Measurements from ENCODE around the gene ITGB1BP1.

ITGB1BP1 gene

GRCh38 chr2:9375857-9376428, 47.4 kb downstream of the ITGB1BP1 start:
- DNase-seq = no peak

DNA sequence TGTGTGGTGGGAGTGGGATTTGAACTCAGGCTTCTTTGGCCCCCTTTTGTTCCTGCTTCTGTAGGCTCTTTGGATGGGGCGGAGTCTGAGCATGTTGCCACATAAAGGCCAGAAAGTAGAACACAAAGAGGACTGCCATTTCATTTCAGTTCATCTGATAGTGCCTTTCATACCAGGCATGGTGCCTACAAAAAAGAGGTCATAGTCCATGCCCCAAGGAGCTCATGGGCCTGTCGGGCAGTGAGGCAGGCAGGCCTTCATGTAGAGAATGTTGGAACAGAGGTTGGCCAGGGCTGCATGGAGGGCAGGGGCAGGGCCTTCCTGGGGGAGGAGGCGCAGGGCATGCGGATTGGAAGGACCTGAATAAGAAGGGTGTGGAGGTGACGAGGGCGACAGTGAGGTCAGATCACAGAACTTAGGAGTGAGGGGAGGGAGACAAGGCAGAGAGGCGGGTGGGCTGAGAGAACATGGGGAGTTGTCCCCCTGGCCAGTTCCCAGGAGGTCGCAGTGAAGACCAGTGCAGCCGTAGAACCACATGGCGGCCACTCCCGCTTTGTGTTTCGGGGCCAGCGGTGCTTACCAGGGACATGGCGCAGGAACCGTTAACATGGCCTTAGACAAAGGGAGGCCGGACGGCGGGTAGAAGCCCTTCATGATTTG, 49.1 kb downstream of the ITGB1BP1 start:
- DNase-seq = no peak

- DNase-seq = no peak
Observed at GRCh38 chr2:9373476-9373875, 49.9 kb downstream of the ITGB1BP1 start.

- DNase-seq = no peak
Observed at GRCh38 chr2:9373047-9373446, 50.3 kb downstream of the ITGB1BP1 start.

DNA sequence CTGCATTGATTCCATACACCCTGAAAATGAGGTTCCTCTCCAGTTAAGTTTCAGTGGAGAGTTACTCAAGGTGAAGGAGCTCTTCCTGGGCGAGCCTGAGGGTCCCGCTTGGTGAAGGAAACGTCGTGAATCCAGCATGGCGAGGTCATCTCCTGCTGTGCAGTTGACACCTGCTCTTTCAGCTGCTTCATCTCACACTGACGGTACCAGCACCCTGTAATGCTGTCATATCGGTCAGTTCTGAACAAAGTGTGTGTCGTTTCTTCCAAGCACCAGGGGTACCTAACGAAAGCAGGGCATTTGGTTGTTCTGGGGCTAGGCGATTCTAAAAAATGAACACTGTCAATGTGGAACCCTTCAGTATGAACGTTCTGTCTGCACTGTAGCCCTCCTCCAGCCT, 52.6 kb downstream of the ITGB1BP1 start:
- DNase-seq = no peak

DNA sequence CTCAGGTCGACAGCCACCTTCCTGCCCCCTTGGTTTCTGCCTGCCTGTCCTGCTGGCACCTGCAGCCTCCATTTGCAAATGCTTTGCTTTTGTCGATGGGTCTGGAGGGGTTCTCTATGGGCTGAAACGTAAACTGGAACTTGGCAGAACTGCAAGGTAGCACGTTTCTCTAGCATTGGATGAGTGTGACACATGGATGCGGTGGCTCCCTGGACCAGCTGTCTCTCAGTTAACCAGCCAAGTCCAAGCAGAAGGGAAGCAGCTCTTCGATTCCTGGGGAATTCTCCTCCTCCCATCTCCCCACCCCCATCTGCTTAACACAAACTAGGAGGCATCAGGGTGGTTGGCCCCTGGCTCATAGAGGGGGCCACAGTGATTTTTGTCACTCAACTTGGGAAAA, 57.3 kb downstream of the ITGB1BP1 start:
- no peak for DNase-seq

DNA sequence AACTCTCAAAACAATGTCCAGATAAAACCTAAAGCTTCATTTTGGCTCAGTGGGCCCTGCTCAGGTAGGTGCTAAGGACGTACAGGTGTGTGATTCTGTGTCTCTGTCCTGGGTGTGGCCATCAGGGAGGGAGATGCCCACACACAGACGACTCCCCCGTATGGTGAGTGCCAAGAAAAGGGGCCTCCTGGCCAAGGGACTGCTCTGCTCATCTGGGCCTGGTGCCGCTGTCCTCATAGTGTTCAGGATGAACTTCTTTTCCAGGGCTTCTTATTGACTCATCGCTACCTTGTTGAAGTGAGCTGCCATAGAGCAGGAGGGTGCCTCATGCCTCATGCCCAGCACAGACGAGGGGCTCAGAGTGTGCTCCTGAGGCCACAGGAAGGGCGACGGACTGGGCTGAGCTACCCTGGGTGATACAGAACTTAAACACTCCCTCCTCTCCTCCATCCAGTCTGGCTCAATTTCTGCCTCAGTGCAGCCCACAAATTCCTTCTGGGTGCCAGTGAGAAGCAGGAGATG, 57.8 kb downstream of the ITGB1BP1 start:
- no peak for DNase-seq

- DNase-seq = no peak
Observed at GRCh38 chr2:9364791-9365497, 58.4 kb downstream of the ITGB1BP1 start.

GRCh38 chr2:9364373-9364772, 59.0 kb downstream of the ITGB1BP1 start:
- DNase-seq = no peak

DNA sequence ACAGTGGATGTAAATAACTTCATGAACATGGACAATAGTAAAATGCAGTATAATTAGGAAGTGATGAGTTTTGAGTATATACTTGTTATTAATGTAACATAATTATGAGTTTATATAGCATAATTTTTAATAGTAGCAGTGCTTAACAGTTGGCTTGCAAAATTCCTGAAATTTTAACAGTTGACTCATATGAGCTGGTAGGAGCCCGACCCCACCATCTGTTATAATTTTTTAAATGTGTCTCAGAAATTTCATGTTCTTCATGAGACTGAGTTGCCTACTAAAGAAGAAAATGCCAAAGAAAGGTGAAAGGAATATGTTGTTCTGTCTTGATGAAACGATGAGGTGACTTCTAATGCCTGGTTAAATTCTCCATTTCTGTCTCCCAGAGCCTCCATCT, 62.6 kb downstream of the ITGB1BP1 start:
- DNase-seq = no peak

- no peak for DNase-seq
Observed at GRCh38 chr2:9360110-9360509, 63.2 kb downstream of the ITGB1BP1 start.

DNA sequence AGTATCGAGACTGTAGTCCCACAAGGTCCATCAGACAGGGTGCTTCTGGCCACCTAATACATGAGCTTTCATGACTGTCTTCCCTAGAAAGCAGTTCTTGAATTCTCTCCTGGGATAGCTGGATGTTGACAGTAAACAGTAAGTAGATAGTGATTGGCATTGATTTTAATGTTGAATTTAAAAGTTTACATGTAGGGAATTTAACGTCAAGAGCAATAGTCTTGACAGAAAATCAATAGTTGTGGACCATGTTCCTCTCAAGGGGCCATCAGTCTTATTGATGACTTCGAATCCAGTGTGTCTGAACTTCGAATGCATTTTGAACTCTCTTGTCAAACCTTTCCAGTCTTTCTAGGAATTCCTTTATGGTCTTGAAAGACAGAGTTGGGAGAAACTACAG, 63.9 kb downstream of the ITGB1BP1 start:
- DNase-seq = no peak

DNA sequence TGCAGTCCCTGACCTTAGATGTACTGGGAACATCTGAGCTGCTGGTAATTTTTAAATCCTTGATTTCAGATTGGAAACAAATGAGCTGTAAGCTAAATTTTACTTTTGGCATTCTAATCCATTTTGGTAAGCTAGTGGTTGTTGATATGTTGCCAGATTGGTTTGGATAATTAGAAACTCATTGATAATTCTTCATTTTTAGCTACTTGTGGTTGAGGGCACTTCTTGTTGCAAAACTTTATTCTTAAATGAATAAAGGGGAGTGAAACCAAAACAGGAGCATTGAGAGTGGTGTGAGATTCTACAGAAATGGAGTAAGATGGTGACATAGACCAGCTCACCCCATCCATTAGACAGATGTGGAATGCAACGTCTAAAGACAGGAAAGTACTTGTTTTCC, 64.5 kb downstream of the ITGB1BP1 start:
- DNase-seq = no peak

- DNase-seq = no peak
Observed at GRCh38 chr2:9356261-9356660, 67.1 kb downstream of the ITGB1BP1 start.

- DNase-seq = no peak
Observed at GRCh38 chr2:9355716-9356115, 67.6 kb downstream of the ITGB1BP1 start.

GRCh38 chr2:9355270-9355669, 68.1 kb downstream of the ITGB1BP1 start:
- no peak for DNase-seq

- DNase-seq = no peak
Observed at GRCh38 chr2:9354318-9354717, 69.0 kb downstream of the ITGB1BP1 start.
